Suprapubic skin (tissue), 4 donors: ENCODE measurements around the gene MYBPC1.

Experiments used
- CTCF ChIP-seq, 2 donors: fragments of 200-600 bp in 1 of 2; fragments of 450-650 bp in 1 of 2; sonication (generic) in 1 of 2; IDR thresholded peaks; one replicate each; pipeline ENCODE4 v1.5.1; 2016 to 2019; ENCODE audit warnings: antibody characterized with exemption in 2 of 2, mild to moderate bottlenecking in 1 of 2, moderate library complexity in 1 of 2
- POLR2A ChIP-seq, 2 donors: fragments of 450-650 bp; IDR thresholded peaks; one replicate each; pipeline ENCODE4 v1.6.1; 2017; ENCODE audit warnings: antibody characterized with exemption in 2 of 2, mild to moderate bottlenecking in 2 of 2, moderate library complexity in 2 of 2
- POLR2AphosphoS5 ChIP-seq, 3 donors: sonication (generic); formaldehyde crosslinking; IDR thresholded peaks; one replicate each; pipeline ENCODE4 v1.6.1; 2017; ENCODE audit warnings: antibody characterized with exemption in 3 of 3

DNA sequence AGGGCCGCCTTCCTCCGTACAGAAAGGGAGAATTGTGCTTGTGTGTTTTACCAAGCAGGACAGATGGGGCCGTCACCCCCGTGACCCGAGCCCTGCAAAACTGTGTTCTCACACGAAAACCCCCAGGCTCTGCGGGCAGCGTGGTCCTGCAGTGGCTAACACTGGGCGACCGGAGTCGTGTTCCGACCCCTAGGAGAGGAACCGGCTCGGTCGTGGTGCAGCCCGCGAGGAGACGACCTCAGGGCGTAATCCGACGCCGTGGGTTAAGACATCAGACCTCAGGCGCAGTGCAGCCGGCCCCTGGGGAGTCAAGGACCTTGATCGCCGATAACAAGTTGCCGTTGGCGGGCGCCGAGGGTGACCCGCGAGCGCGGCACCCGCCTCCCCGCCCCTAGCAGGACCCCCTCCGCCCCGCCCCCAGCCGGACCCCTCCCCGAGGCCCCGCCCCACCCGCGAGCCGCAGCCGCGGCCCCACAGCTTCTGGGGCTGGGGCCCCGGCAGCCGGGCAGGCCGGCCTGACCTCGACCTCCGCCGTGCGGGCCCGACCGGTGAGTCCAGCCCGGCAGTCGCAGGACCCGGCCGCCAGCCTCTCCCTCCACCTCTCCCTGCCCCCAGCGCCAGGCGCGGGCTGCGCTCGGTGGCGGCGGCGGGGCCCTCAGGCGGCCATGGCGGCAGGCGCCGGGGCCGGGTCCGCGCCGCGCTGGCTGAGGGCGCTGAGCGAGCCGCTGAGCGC, 102.6 kb downstream of the MYBPC1 start, which contains the start of gene CHPT1:
- TF ChIP-seq POLR2A (IDR thresholded peaks at IDR 0.05) (no peak), CTCF (IDR thresholded peaks at IDR 0.05) (no peak), POLR2AphosphoS5 (IDR thresholded peaks at IDR 0.05) (no peak)
